SW480 (cell line): Measurements from ENCODE around the gene MAN1A2.
A peak's percentile ranks its signal among the peaks of the same experiment; 100 is the strongest.

Experiments used
- DNase-seq: peaks from one replicate; pipeline ENCODE4 v3.0.0-alpha.2; 2016; ENCODE audit warnings: low spot score

Gene MAN1A2

GRCh38 chr1:117495068-117495467, 127.8 kb downstream of the MAN1A2 start:
- DNase-seq, result no peak

DNA sequence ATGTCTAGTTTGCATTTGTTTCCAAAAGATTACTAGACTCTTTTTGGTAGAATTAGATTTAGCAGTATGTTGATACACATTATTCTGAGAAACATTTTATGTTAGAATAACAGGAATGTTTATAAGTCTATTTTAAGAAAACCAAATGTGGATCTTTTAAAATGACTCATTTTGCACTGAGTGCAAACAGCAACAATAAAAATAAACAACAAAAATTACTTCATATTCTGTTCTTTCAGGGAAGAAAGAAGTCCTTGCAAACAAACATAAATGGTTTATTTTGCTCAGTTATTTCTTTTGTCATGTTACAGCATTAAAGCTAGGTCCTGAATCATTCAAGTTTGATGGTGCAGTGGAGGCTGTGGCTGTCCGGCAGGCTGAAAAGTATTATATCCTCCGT, 131.8 kb downstream of the MAN1A2 start:
- DNase-seq, result no peak

GRCh38 chr1:117500584-117500983, 133.3 kb downstream of the MAN1A2 start:
- DNase-seq, result no peak

- DNase-seq, result no peak
Observed at GRCh38 chr1:117501281-117501680, 134.0 kb downstream of the MAN1A2 start.

DNA sequence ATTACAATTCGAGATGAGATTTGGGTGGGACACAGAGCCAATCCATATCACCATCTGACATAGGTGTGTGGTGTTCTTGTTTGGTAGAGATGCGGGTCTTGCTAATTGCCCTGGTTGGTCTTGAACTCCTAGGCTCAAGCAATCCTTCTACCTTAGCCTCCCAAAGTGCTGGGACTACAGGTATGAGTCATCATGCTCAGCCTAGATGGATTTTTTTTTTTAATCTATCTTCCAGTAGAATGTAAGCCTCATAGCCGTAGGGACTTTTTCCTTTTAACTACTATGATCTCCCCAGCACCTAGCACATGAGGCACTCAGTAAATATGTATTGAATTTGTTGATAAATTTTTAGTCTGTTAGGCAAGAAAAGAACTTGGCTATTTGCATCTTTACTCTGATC, 144.0 kb downstream of the MAN1A2 start:
- no peak for DNase-seq

GRCh38 chr1:117512728-117513321, 145.6 kb downstream of the MAN1A2 start:
- peak; percentile 20 for DNase-seq

GRCh38 chr1:117523111-117523510, 155.9 kb downstream of the MAN1A2 start:
- no peak for DNase-seq

- DNase-seq, result no peak
Observed at GRCh38 chr1:117527074-117527473, 159.8 kb downstream of the MAN1A2 start.

DNA sequence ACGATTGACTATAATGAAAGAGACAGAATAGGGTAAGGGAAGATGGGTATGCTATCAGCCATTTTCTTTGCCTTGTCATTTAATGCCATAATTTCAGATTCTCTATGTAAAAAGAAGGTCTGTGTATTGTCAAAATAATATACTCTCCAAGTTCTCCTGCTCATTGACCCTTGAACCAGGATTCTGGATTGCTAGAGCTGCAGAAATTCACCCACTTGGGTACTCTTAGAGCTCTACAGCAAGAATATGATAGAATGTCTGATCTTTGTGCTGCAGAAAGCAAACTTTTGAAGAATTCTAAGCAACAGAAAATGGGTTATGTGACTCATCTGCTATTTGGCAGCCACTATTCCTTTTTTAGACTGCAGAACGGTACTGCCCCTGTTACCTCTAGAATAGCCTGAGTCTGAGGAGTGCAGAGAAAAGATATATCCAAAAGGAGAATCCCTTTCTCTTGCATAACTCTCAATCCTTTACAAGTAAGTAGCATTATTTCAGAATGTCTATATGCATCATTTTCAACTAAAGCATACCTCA, 160.4 kb downstream of the MAN1A2 start:
- no peak for DNase-seq

DNA sequence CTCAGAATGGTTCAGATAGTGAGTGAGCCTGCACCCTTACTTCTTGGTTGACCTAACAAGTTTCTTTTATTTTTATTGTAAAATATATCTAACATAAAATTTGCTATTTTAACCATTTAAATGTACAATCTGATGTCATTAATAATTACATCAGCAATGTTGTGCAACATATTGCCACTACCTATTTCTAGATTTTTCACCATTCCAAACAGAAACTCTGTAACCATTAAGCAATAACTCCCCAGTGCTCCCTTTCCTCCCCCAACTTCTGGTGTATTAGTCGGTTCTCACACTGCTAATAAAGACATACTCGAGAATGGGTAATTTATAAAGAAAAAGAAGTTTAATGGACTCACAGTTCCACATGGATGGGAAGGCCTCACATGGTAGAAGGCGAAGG, 162.4 kb downstream of the MAN1A2 start:
- no peak for DNase-seq

- no peak for DNase-seq
Observed at GRCh38 chr1:117531222-117531621, 164.0 kb downstream of the MAN1A2 start.

DNA sequence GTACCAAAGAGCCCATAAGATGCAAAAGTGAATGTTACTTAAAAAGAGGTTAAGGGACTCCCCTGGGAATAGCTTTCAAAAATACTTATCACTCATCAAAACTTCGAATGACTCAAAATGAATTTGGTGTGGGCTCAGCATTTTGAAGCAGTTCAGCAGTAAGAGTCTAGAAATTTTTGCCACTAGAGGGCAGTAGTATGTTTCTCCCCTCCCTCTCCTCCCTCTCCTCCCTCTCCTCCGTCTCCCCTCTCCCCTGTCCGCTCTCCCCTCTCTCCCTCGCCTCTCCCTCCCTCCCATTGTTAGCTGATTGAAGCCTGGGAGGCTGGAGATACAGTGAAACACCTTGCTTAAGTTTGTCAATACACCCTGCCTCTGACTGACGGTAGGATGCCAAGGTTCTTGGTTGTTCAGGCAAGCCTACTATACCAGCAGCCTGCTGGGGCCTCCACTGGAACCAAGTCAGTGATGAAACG, 167.8 kb downstream of the MAN1A2 start:
- peak; percentile 33 for DNase-seq

- peak; percentile 54 for DNase-seq
Observed at GRCh38 chr1:117535821-117536220, 168.6 kb downstream of the MAN1A2 start.

DNA sequence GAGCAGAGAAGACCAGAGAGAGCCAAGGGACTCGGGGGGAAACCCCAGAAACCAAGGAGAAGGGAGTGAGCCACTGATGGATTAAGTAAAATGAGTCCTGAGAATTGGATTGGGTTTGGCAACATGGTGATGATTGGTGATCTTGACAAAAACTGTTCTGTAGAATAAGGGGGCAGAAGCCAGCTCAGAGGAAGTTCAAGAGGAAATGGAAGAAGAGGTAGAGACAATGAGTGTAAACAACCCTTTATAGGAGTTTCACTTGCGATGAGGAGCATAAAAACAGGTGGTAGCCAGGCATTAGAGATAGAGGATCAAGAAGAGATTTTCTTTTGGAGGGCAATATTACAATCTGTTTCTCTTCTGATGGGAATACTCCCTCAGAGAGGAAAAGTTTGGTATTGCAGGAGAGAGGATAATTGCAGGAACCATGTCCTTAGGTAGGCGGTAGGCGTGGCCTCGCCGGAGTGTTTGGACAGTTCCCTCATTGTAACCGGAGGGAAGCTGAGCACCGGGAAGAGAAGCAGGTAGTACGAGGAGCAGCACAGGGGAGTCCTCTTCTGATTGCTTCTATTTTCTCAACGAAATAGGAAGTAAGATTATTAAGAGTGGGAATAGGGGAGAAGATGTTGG, 170.2 kb downstream of the MAN1A2 start:
- DNase-seq, result peak; percentile 64

GRCh38 chr1:117540532-117540931, 173.3 kb downstream of the MAN1A2 start:
- DNase-seq, result no peak

- DNase-seq, result no peak
Observed at GRCh38 chr1:117541003-117541402, 173.8 kb downstream of the MAN1A2 start.

DNA sequence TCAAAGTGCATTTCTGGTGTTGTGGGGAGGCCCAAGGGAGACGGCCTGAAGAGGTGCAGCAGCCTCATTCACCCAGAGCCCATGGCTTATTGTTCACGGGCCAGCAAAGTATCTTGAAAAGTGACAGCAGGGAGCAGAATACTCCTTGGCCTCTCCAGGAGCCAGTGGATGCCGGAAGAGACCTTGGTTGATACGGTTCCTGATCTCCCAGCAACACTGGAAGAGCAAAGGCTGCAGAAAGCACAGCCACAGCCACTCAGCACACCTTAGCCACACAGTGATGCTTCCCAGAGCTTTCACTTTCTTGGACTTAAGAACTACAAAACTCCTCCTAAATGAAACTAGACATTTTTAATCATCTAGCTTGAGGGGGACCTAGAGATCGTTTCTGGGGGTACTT, 174.3 kb downstream of the MAN1A2 start:
- DNase-seq, result no peak

- peak; percentile 8 for DNase-seq
Observed at GRCh38 chr1:117544509-117545109, 177.4 kb downstream of the MAN1A2 start.

DNA sequence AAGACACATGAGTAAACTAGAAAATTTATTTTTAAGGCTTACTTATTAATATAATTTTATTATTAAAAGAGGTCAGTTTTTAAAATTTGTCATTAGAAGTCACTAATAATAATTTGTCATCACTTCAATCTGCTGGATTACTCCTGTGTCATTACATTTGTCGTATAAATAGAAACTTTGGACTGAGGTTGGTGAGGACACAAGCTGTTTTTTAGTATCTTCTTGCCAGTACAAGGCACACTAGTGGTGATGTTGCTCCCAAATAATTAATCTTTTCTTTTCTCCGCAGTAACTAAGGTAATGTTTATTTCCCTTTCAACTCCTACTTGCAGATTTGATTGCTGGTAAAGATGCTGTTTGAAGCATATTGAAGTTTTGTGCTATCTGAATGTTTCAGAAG, 179.2 kb downstream of the MAN1A2 start:
- DNase-seq, result no peak

DNA sequence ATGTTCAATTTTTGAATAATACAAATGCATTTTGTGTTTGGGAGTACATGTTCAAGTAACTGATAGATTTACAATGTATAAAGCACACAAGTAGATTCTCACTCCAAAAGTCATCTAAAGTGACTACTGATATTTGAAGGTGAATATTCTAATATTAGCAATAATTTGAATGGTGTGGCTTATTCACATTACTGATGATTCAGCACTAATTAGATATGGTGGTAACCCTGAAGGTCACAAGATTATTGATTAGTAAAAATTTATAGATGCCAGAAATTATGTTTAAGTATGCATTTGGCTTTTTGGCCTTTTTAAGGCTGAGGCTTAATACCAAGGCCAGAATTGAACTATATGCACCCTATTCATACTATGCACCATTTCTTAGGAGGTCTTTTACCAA, 186.2 kb downstream of the MAN1A2 start:
- DNase-seq, result no peak

- no peak for DNase-seq
Observed at GRCh38 chr1:117555806-117556205, 188.6 kb downstream of the MAN1A2 start.

DNA sequence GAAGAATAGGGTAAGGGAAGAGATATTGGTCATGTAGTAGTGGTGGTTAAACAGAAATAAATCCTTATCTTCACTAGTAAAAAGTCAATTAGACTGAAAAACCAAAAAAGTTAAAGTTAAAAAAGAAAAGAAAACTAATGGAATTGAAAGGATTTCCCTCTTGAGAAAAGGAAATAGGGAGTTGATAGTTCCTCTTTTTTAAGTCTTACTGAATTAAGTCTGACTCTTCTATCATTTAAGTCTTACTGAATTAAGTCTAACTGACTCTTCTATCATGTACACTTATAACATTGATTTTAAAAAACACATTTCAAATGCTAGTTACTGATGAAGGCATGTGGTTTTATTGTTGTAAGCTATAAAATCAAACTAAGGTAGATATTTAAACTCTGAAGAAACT, 189.1 kb downstream of the MAN1A2 start:
- no peak for DNase-seq

- no peak for DNase-seq
Observed at GRCh38 chr1:117556976-117557375, 189.7 kb downstream of the MAN1A2 start.
